ENCODE results near the gene GPI.

Gene GPI

GRCh38 chr19:34403784-34404108 is 38.8 kb downstream of the GPI start:
- Histone ChIP-seq H3K27ac (replicated peaks) (peak overlapping the region; percentile 66), H3K4me3 (replicated peaks; ENCODE audit: insufficient read depth, low read length) (peak overlapping the region; percentile 100), H3K27me3 (ENCODE audit: insufficient read depth, poor library complexity, severe bottlenecking) (no peaks in the 10 kb centered on the region)
- DNase-seq (ENCODE audit: low read depth in 1 of 2, low spot score in 1 of 2) = no peak
- TF ChIP-seq SPI1 (IDR thresholded peaks at IDR 0.05; ENCODE audit: borderline replicate concordance, low read depth) = no peak
- TF ChIP-seq REST (IDR thresholded peaks at IDR 0.05; ENCODE audit: insufficient replicate concordance, low read depth) = no peak
- TF ChIP-seq POLR2AphosphoS5 (IDR thresholded peaks at IDR 0.05; ENCODE audit: low read depth) = no peak
- no peak for TF ChIP-seq GABPA (IDR thresholded peaks at IDR 0.05; ENCODE audit: low read depth)
- TF ChIP-seq CTCF (IDR thresholded peaks at IDR 0.05; ENCODE audit: insufficient read depth, low read length) = no peak

GRCh38 chr19:34404109-34404909 is 39.3 kb downstream of the GPI start, which contains the start of gene PDCD2L:
Gene PDCD2L (plus strand): TSS chr19:34404399. CDS start chr19:34404431, 32 bp downstream.
- TF ChIP-seq POLR2AphosphoS5 (IDR thresholded peaks at IDR 0.05; ENCODE audit: low read depth) (peak; percentile 72; the same call in 1 of the 2 replicates), CTCF (IDR thresholded peaks at IDR 0.05; ENCODE audit: insufficient read depth, low read length) (no peak)
- Histone ChIP-seq H3K27me3 (ENCODE audit: insufficient read depth, poor library complexity, severe bottlenecking) (no peaks in the 10 kb centered on the region), H3K4me3 (replicated peaks; ENCODE audit: insufficient read depth, low read length) (peak within 1 kb of the TSS; percentile 100), H3K27ac (replicated peaks) (peak within 1 kb of the TSS; percentile 66)
- peak; percentile 69 to 93 for DNase-seq (ENCODE audit: low read depth in 1 of 2, low spot score in 1 of 2)

GRCh38 chr19:34405892-34406660 is 41.1 kb downstream of the GPI start:
- Histone ChIP-seq H3K4me3 (replicated peaks; ENCODE audit: insufficient read depth, low read length) (no peak overlapping the region), H3K27ac (replicated peaks) (no peak overlapping the region), H3K27me3 (ENCODE audit: insufficient read depth, poor library complexity, severe bottlenecking) (no peaks in the 10 kb centered on the region)
- TF ChIP-seq SPI1 (IDR thresholded peaks at IDR 0.05; ENCODE audit: borderline replicate concordance, low read depth) (no peak), CTCF (IDR thresholded peaks at IDR 0.05; ENCODE audit: insufficient read depth, low read length) (no peak)
- DNase-seq (ENCODE audit: low read depth in 1 of 2, low spot score in 1 of 2) = no peak

- Histone ChIP-seq H3K27me3 (ENCODE audit: insufficient read depth, poor library complexity, severe bottlenecking) (no peaks in the 10 kb centered on the region), H3K27ac (replicated peaks) (no peak overlapping the region), H3K4me3 (replicated peaks; ENCODE audit: insufficient read depth, low read length) (no peak overlapping the region)
- DNase-seq (ENCODE audit: low read depth in 1 of 2, low spot score in 1 of 2) = no peak
- TF ChIP-seq REST (IDR thresholded peaks at IDR 0.05; ENCODE audit: insufficient replicate concordance, low read depth) (no peak), GABPA (IDR thresholded peaks at IDR 0.05; ENCODE audit: low read depth) (no peak), SPI1 (IDR thresholded peaks at IDR 0.05; ENCODE audit: borderline replicate concordance, low read depth) (no peak), CTCF (IDR thresholded peaks at IDR 0.05; ENCODE audit: insufficient read depth, low read length) (no peak), POLR2AphosphoS5 (IDR thresholded peaks at IDR 0.05; ENCODE audit: low read depth) (no peak)
Observed at GRCh38 chr19:34408411-34408810, 43.4 kb downstream of the GPI start.
